K562 (cell line): Measurements from ENCODE around the gene WWOX. TPM values are rescaled to one million over a fixed set of nuclear protein-coding genes. Genes with fewer than 3 reads are reported as not detected.

Source experiments
- ATAC-seq: fragments of 200-7000 bp; cut with Tn5 transposase; 3 replicates; pipeline ENCODE4 v1.9.1; 2020; ENCODE audit warnings: moderate library complexity
- BruUV-seq: library from RNA; stranded (reverse); fragments of 400-500 nt; replicated peaks from 2 replicates; lab custom pipeline; 2021; lab: Mats Ljungman, UMichigan
- CTCF ChIA-PET: fragments of 300-600 bp; formaldehyde crosslinking; extraction: SDS; loops from one replicate; lab custom pipeline; 2021; ENCODE audit warnings: low intra/inter-chr PET ratio; lab: Yijun Ruan, JAX
- POLR2A ChIA-PET: fragments of 300-600, 350-650 bp; sonication (Branson Sonifier 250); formaldehyde crosslinking; extraction: SDS; loops from one replicate; lab custom pipeline; 2021; ENCODE audit warnings: antibody characterized with exemption, inconsistent platforms; lab: Yijun Ruan, JAX
- DNase-seq, 4 experiments: peaks; one replicate each; pipeline versions ENCODE4 v3.0.0 to v3.0.0-alpha.2; 2011 to 2018; ENCODE audit warnings: low spot score in 3 of 4, mixed read lengths in 3 of 4; ENCODE audit errors: extremely low read depth in 1 of 4
- FAIRE-seq: peaks from 2 replicates; lab custom pipeline; 2011; peaks lifted over from hg19 to GRCh38; lab: Jason Lieb, UNC
- H2AFZ ChIP-seq: 2 replicates; pipeline ENCODE4 v1.6.0; 2011; ENCODE audit warnings: low read depth, low read length, control low read depth, inconsistent platforms
- H3K27ac ChIP-seq: fragments of 200-600 bp; 3 replicates; pipeline ENCODE4 v1.8.0; 2011; ENCODE audit warnings: low read depth, mild to moderate bottlenecking, control low read depth, inconsistent platforms, low read length, moderate library complexity, mixed read lengths; ENCODE audit errors: extremely low read depth
- H3K27me3 ChIP-seq, 2 experiments: fragments of 300-600 bp in 1 of 2; 2 replicates in 1 of 2; 3 replicates in 1 of 2; pipeline versions ENCODE4 v1.6.0 to v1.8.0; 2011; ENCODE audit warnings: inconsistent platforms in 2 of 2, low read length in 2 of 2, mild to moderate bottlenecking in 1 of 2, mixed read lengths in 1 of 2, moderate library complexity in 1 of 2; ENCODE audit not compliant: control insufficient read depth in 2 of 2, insufficient read depth in 2 of 2
- H3K36me3 ChIP-seq: fragments of 300-600 bp; 3 replicates; pipeline ENCODE4 v1.8.0; 2011; ENCODE audit warnings: mild to moderate bottlenecking, low read length, inconsistent platforms; ENCODE audit not compliant: control insufficient read depth, insufficient read depth
- H3K4me1 ChIP-seq, 2 experiments: fragments of 200-600 bp in 1 of 2; replicated peaks in 1 of 2; 2 replicates in 1 of 2; 3 replicates in 1 of 2; pipeline versions ENCODE4 v1.5.1 to v1.8.0; 2011; ENCODE audit warnings: inconsistent platforms in 2 of 2, low read length in 2 of 2, mild to moderate bottlenecking in 1 of 2, mixed read lengths in 1 of 2, moderate library complexity in 1 of 2; ENCODE audit not compliant: control insufficient read depth in 2 of 2, insufficient read depth in 2 of 2
- H3K4me2 ChIP-seq: 2 replicates; pipeline ENCODE4 v1.6.1; 2011; ENCODE audit warnings: low read length, control low read depth, inconsistent platforms, mixed read lengths; ENCODE audit not compliant: insufficient read depth
- H3K4me3 ChIP-seq: fragments of 200-600 bp; sonication (generic), shearing (Covaris generic); 2 replicates; pipeline ENCODE4 v1.5.1; 2016; ENCODE audit warnings: control low read depth, inconsistent platforms
- H3K79me2 ChIP-seq: fragments of 200-600 bp; 3 replicates; pipeline ENCODE4 v1.8.0; 2011; ENCODE audit warnings: low read length, inconsistent platforms; ENCODE audit not compliant: control insufficient read depth, insufficient read depth
- H3K9ac ChIP-seq, 2 experiments: 2 replicates each; pipeline versions ENCODE4 v1.6.0 to v1.6.1; 2011; ENCODE audit warnings: low read depth in 2 of 2, low read length in 2 of 2, control low read depth in 1 of 2, inconsistent platforms in 1 of 2, mild to moderate bottlenecking in 1 of 2, mixed read lengths in 1 of 2; ENCODE audit not compliant: insufficient read depth in 1 of 2
- H3K9me1 ChIP-seq: one replicate; pipeline ENCODE4 v1.6.0; 2011; ENCODE audit warnings: inconsistent platforms, mild to moderate bottlenecking, low read length, moderate library complexity; ENCODE audit not compliant: control insufficient read depth, insufficient read depth
- H3K9me3 ChIP-seq: replicated peaks from 2 replicates; pipeline ENCODE4 v1.5.1; 2011; ENCODE audit warnings: low read depth, low read length, inconsistent platforms; ENCODE audit not compliant: control insufficient read depth, insufficient read depth
- H4K20me1 ChIP-seq: replicated peaks from 2 replicates; pipeline ENCODE4 v1.6.1; 2011; ENCODE audit warnings: low read length, inconsistent platforms, mixed read lengths; ENCODE audit not compliant: control insufficient read depth, insufficient read depth
- ATF6 ChIP-seq: sonication (generic); formaldehyde crosslinking; IDR thresholded peaks from 2 replicates; pipeline ENCODE4 v1.4.0; 2020; ENCODE audit warnings: mild to moderate bottlenecking, missing genetic modification reagents
- FOXA3 ChIP-seq, 2 experiments: fragments of 450-650 bp in 1 of 2; sonication (generic) in 1 of 2; formaldehyde crosslinking; IDR thresholded peaks in 1 of 2; conservative IDR thresholded peaks in 1 of 2; 2 replicates each; pipeline versions ENCODE4 v1.4.0 to v1.8.0; 2020 to 2022; ENCODE audit warnings: mild to moderate bottlenecking in 2 of 2, missing genetic modification reagents in 1 of 2
- MCM5 ChIP-seq: fragments of 450-650 bp; IDR thresholded peaks from 2 replicates; pipeline ENCODE4 v1.6.1; 2016; ENCODE audit warnings: low read depth
- NFE2 ChIP-seq: IDR thresholded peaks from 2 replicates; pipeline ENCODE4 v1.6.1; 2014; ENCODE audit warnings: antibody characterized with exemption, low read depth
- NFRKB ChIP-seq: fragments of 450-650 bp; IDR thresholded peaks from 2 replicates; pipeline ENCODE4 v1.6.1; 2016; ENCODE audit warnings: low read depth
- NR1H2 ChIP-seq: sonication (generic); formaldehyde crosslinking; IDR thresholded peaks from 2 replicates; pipeline ENCODE4 v1.4.0; 2020; ENCODE audit warnings: mild to moderate bottlenecking, missing genetic modification reagents
- PREB ChIP-seq: sonication (generic); formaldehyde crosslinking; IDR thresholded peaks from 2 replicates; pipeline ENCODE4 v1.8.1; 2023; ENCODE audit warnings: mild to moderate bottlenecking, missing genetic modification reagents
- RNF219 ChIP-seq: fragments of 250-450 bp; sonication (Bioruptor Pico); IDR thresholded peaks from 2 replicates; pipeline ENCODE4 v1.5.0; 2022; ENCODE audit warnings: mild to moderate bottlenecking
- TBL1XR1 ChIP-seq, 2 experiments: IDR thresholded peaks; 2 replicates each; pipeline ENCODE4 v1.6.1; 2012; ENCODE audit warnings: improper control_type of control experiment in 2 of 2, low read length in 2 of 2, mild to moderate bottlenecking in 1 of 2
- WHSC1 ChIP-seq: IDR thresholded peaks from one replicate; pipeline ENCODE4 v1.6.1; 2012; ENCODE audit warnings: low read length, control low read depth, inconsistent platforms
- ZKSCAN8 ChIP-seq: fragments of 200-800 bp; sonication (Bioruptor generic); IDR thresholded peaks from 2 replicates; pipeline ENCODE4 v1.6.1; 2016; ENCODE audit warnings: missing genetic modification characterization, missing compliant biosample characterization
- ZNF280A ChIP-seq: fragments of 450-650 bp; IDR thresholded peaks from 2 replicates; pipeline ENCODE4 v1.6.1; 2018; ENCODE audit warnings: mild to moderate bottlenecking, low read depth; ENCODE audit not compliant: partially characterized antibody
- ZNF586 ChIP-seq: fragments of 450-650 bp; formaldehyde crosslinking; conservative IDR thresholded peaks from 2 replicates; pipeline ENCODE4 v1.4.0; 2020; ENCODE audit warnings: mild to moderate bottlenecking, moderate library complexity
- ZNF77 ChIP-seq: fragments of 250-450 bp; sonication (Bioruptor Pico); IDR thresholded peaks from 2 replicates; pipeline ENCODE4 v1.5.0; 2020
- WGBS: fragments of 100-300 bp; shearing (Covaris generic); methylation state at CpG from one replicate; pipeline ENCODE4 v1.1.6; 2016; ENCODE audit warnings: low coverage, mixed read lengths; ENCODE audit not compliant: insufficient coverage; ENCODE audit errors: missing lambda C conversion rate; 5-methylcytosine and 5-hydroxymethylcytosine counted together
- in situ Hi-C: fragments of 300-500 bp; cut with MboI; formaldehyde crosslinking; loops from 4 replicates; pipeline ENCODE4 v1.15.0; 2018; ENCODE audit warnings: inconsistent platforms, mixed read lengths
- intact Hi-C: fragments of 100-400 bp; cut with micrococcal nuclease; formaldehyde crosslinking; loops from 2 replicates; pipeline ENCODE4 v1.14.2; 2022
- polyA plus RNA-seq, 8 experiments: library from polyadenylated mRNA; depleted of rRNA in 4 of 8; stranded (reverse) in 5 of 8; unstranded in 3 of 8; fragments of >200 nt; fragmentation: Nextera tagmentation in 2 of 8; fragmentation: Illumina TruSeq in 1 of 8; extraction: Ambion mirVana in 2 of 8; extraction: Trizol in 1 of 8; gene quantifications; 2 replicates each; pipeline versions ENCODE4 v1.2.1 to v1.2.3, GENCODE V29; 2011 to 2014; ENCODE audit warnings: inconsistent platforms in 1 of 8, missing spikeins in 1 of 8
- total RNA-seq, 7 experiments: library from RNA; depleted of rRNA in 6 of 7; stranded (reverse); fragments of >200 nt in 6 of 7; fragmentation: Illumina TruSeq in 2 of 7; extraction: Trizol in 2 of 7; gene quantifications; 2 replicates each; pipeline versions ENCODE4 v1.2.1 to v1.2.3, GENCODE V29; 2011 to 2021; ENCODE audit warnings: low replicate concordance in 1 of 7

Gene WWOX
- total and polyA plus RNA-seq, 9 of the 15 experiments (the other 6 are each of a cell fraction or from before 2014, with no cell fraction given), result 1.6 to 22.7 (median 8.1) TPM

GRCh38 chr16:78754713-78755112, 655.3 kb downstream of the WWOX start:
- Histone ChIP-seq H3K9ac (no peak overlapping the region), H3K4me1 (no peaks in the 10 kb centered on the region), H3K9me1 (no peaks in the 10 kb centered on the region), H3K27me3 (0 out of 5 replicates have a peak, but pooled peaks cover 0 to 2% of the 10 kb centered on the region in 2 experiments), H3K27ac (no peak overlapping the region), H3K4me3 (no peak overlapping the region), H4K20me1 (no peaks in the 10 kb centered on the region), H2AFZ (no peak overlapping the region), H3K4me2 (no peak overlapping the region)
- FAIRE-seq, result no peak
- WGBS, result 0% methylated on average over 3 of the region's 5 CpGs
- ChIA-PET CTCF (no interaction called here), POLR2A (no interaction called here)
- TF ChIP-seq MCM5, result no peak
- no peak for TF ChIP-seq ZNF77 (CRISPR knock-in tag)
- no peak for TF ChIP-seq NR1H2 (CRISPR knock-in tag)
- no peak for TF ChIP-seq NFRKB
- no peak for TF ChIP-seq RNF219
- TF ChIP-seq FOXA3 (CRISPR knock-in tag; conservative IDR thresholded peaks at IDR 0.05 in 1 of 2, IDR thresholded peaks at IDR 0.05 in 1 of 2), result no peak
- TF ChIP-seq TBL1XR1 (IDR thresholded peaks at IDR 0.05; ENCODE audit: low read length in 2 of 2), result no peak
- no peak for TF ChIP-seq WHSC1
- TF ChIP-seq NFE2, result no peak
- no peak for TF ChIP-seq ZNF586 (CRISPR knock-in tag)
- no peak for TF ChIP-seq PREB (CRISPR knock-in tag)
- no peak for TF ChIP-seq ATF6 (CRISPR knock-in tag)
- TF ChIP-seq ZNF280A, result no peak
- TF ChIP-seq ZKSCAN8 (CRISPR knock-in tag), result no peak
- TF ChIP-seq, all 486 proteins: peak for 0
- intact Hi-C loops, result no loop called here
- Histone ChIP-seq H3K36me3 (no peaks in the 10 kb centered on the region), H3K9me3 (no peaks in the 10 kb centered on the region), H3K79me2 (no peaks in the 10 kb centered on the region)
- BruUV-seq, result no TSS peak
- DNase-seq, result no peak
- in situ Hi-C loops, result no loop called here
- no peak for ATAC-seq
